Duodenal mucosa (tissue), 2 donors: ENCODE data around the gene LPP.

Experiments used
- H3K27ac ChIP-seq: one replicate; pipeline ENCODE4 v1.7.0; 2013; ENCODE audit warnings: low read depth, low read length
- H3K27me3 ChIP-seq, 2 donors: one replicate each; pipeline ENCODE4 v1.7.0; 2013; ENCODE audit warnings: low read length in 2 of 2, control low read depth in 1 of 2; ENCODE audit not compliant: insufficient read depth in 2 of 2, control insufficient read depth in 1 of 2
- H3K36me3 ChIP-seq, 2 donors: one replicate each; pipeline ENCODE4 v1.7.0; 2013; ENCODE audit warnings: low read length in 2 of 2, control low read depth in 1 of 2; ENCODE audit not compliant: insufficient read depth in 2 of 2, control insufficient read depth in 1 of 2
- H3K4me1 ChIP-seq, 2 donors: one replicate each; pipeline ENCODE4 v1.7.0; 2013; ENCODE audit warnings: low read length in 2 of 2, control low read depth in 1 of 2; ENCODE audit not compliant: insufficient read depth in 2 of 2, control insufficient read depth in 1 of 2
- H3K4me3 ChIP-seq, 2 donors: one replicate each; pipeline ENCODE4 v1.7.0; 2013; ENCODE audit warnings: low read length in 2 of 2, low read depth in 1 of 2
- H3K9ac ChIP-seq, 2 donors: one replicate each; pipeline ENCODE4 v1.7.0; 2013; ENCODE audit warnings: low read length in 2 of 2, low read depth in 1 of 2
- H3K9me3 ChIP-seq, 2 donors: one replicate each; pipeline ENCODE4 v1.7.0; 2013; ENCODE audit warnings: low read length in 2 of 2, control low read depth in 1 of 2; ENCODE audit not compliant: control insufficient read depth in 1 of 2

LPP gene

GRCh38 chr3:188900421-188900951 is 746.5 kb downstream of the LPP start:
- H3K4me3 ChIP-seq: no peak overlapping the region
- no peaks in the 10 kb centered on the region for H3K27me3 ChIP-seq
- H3K36me3 ChIP-seq: no peaks in the 10 kb centered on the region
- no peaks in the 10 kb centered on the region for H3K4me1 ChIP-seq
- H3K9ac ChIP-seq: no peak overlapping the region
- no peak overlapping the region for H3K27ac ChIP-seq
- no peaks in the 10 kb centered on the region for H3K9me3 ChIP-seq

GRCh38 chr3:188901126-188901525 is 747.2 kb downstream of the LPP start:
- Histone ChIP-seq H3K27me3 (no peaks in the 10 kb centered on the region), H3K27ac (no peak overlapping the region), H3K9me3 (no peaks in the 10 kb centered on the region), H3K4me1 (no peaks in the 10 kb centered on the region), H3K36me3 (no peaks in the 10 kb centered on the region), H3K9ac (no peak overlapping the region), H3K4me3 (no peak overlapping the region)

DNA sequence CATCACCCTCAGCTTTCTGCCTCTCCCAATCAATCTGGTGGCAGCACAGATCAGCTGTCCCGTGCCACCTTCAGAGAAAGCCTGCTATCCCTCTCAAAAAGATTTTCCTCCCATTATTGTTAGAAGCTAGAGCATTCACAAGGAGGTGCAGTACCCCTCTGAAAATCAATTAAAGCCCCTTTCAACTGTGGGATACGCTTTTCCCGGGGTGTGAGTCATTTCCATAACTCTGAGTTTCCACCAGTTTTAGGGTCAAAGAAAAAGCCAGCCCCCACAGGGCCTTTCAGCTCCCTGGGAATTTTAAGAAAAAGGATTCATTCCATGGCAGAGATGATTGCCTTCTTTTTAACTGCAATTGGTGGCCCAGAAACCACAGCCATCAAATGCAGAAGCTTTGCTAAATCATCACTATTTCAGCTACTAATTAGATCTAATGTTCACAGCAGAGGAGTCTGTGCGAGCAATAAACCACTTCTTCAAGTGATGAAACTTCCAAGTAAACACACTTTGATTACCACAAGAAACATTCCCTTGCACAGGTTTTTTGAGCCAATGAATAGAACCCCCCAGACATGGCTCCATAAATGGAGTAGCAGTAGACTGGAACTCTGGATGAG is 747.8 kb downstream of the LPP start:
- Histone ChIP-seq H3K9ac (no peak overlapping the region), H3K4me1 (no peaks in the 10 kb centered on the region), H3K4me3 (no peak overlapping the region), H3K27ac (no peak overlapping the region), H3K27me3 (no peaks in the 10 kb centered on the region), H3K9me3 (no peaks in the 10 kb centered on the region), H3K36me3 (no peaks in the 10 kb centered on the region)

DNA sequence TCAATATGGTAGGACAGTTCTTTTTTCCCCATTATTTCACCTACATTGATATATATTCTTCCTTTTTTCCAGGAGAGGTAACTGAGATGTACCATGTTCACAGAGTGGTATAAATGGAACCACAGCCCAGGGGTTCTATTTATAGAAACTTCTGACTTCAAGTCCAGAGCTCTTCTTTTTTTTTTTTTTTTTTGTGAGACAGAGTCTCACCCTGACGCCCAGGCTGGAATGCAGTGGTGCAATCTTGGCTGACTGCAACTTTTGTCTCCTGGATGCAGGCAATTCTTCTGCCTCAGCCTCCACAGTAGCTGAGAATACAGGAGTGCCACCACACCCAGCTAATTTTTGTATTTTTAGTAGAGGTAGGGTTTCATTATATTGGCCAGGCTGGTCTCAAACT is 750.7 kb downstream of the LPP start:
- Histone ChIP-seq H3K4me3 (no peak overlapping the region), H3K9ac (no peak overlapping the region), H3K36me3 (no peaks in the 10 kb centered on the region), H3K9me3 (no peaks in the 10 kb centered on the region), H3K27ac (no peak overlapping the region), H3K27me3 (no peaks in the 10 kb centered on the region), H3K4me1 (no peaks in the 10 kb centered on the region)

DNA sequence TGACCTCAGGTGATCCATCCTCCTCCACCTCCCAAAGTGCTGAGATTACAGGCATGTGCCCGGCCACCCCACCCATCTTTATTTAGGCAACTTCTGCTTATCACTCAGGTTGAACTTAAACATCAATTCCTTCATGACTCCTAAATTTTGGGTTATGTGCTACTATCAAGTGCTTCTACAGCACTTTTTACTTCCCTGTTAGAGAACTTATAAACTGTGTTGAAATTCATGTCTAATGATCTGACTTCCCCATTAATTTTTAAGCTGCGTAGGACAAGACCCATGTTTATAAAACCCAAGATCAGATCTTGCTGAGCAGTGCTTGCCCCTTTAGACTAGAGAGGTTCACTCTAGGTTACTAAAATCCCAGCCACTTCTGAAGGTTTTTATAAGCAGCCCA is 751.6 kb downstream of the LPP start:
- H3K4me3 ChIP-seq: no peak overlapping the region
- H3K27me3 ChIP-seq: no peaks in the 10 kb centered on the region
- H3K9ac ChIP-seq: no peak overlapping the region
- H3K27ac ChIP-seq: no peak overlapping the region
- no peaks in the 10 kb centered on the region for H3K36me3 ChIP-seq
- no peaks in the 10 kb centered on the region for H3K9me3 ChIP-seq
- no peaks in the 10 kb centered on the region for H3K4me1 ChIP-seq

DNA sequence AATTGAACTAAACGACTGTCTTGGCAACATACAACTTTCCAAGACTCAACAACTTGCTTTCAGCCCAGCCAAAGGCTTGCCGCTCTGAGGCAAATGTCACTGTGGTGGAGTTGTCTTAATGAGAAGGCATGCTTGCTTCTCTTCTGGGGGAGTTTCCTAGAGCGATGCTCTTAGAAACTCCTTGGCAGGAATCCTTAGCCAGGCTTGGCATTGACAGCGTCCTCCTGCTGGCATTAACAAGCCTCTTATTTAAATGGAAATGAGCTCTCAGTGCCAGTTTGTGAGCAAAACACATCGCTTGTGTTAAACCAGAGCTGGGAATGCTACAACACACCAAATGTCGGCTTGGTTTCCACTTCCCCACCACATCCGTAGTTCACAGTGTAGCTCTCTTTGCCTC is 752.3 kb downstream of the LPP start:
- H3K9me3 ChIP-seq: no peaks in the 10 kb centered on the region
- peaks cover 5 to 6% of the 10 kb centered on the region in 2 donors for H3K4me1 ChIP-seq
- no peak overlapping the region for H3K9ac ChIP-seq
- no peak overlapping the region for H3K27ac ChIP-seq
- no peaks in the 10 kb centered on the region for H3K27me3 ChIP-seq
- no peaks in the 10 kb centered on the region for H3K36me3 ChIP-seq
- H3K4me3 ChIP-seq: no peak overlapping the region

- H3K4me1 ChIP-seq: peaks cover 6 to 9% of the 10 kb centered on the region in 2 donors
- H3K36me3 ChIP-seq: no peaks in the 10 kb centered on the region
- no peak overlapping the region for H3K27ac ChIP-seq
- no peaks in the 10 kb centered on the region for H3K27me3 ChIP-seq
- H3K9ac ChIP-seq: no peak overlapping the region
- H3K9me3 ChIP-seq: peaks cover 0 to 3% of the 10 kb centered on the region in 2 donors
- H3K4me3 ChIP-seq: no peak overlapping the region
Measured at GRCh38 chr3:188908002-188908850, 754.3 kb downstream of the LPP start.

- Histone ChIP-seq H3K4me3 (no peak overlapping the region), H3K36me3 (no peaks in the 10 kb centered on the region), H3K9ac (no peak overlapping the region), H3K9me3 (peaks cover 0 to 3% of the 10 kb centered on the region in 2 donors), H3K27me3 (no peaks in the 10 kb centered on the region), H3K4me1 (peaks cover 6 to 9% of the 10 kb centered on the region in 2 donors), H3K27ac (no peak overlapping the region)
Measured at GRCh38 chr3:188911026-188911850, 757.3 kb downstream of the LPP start.

GRCh38 chr3:188913084-188913483 is 759.1 kb downstream of the LPP start:
- H3K27me3 ChIP-seq: no peaks in the 10 kb centered on the region
- no peaks in the 10 kb centered on the region for H3K36me3 ChIP-seq
- no peak overlapping the region for H3K4me3 ChIP-seq
- H3K27ac ChIP-seq: no peak overlapping the region
- peaks cover 0 to 3% of the 10 kb centered on the region in 2 donors for H3K9me3 ChIP-seq
- H3K4me1 ChIP-seq: peaks cover 11 to 19% of the 10 kb centered on the region in 2 donors
- no peak overlapping the region for H3K9ac ChIP-seq

- no peak overlapping the region for H3K4me3 ChIP-seq
- no peak overlapping the region for H3K9ac ChIP-seq
- no peaks in the 10 kb centered on the region for H3K27me3 ChIP-seq
- peaks cover 0 to 3% of the 10 kb centered on the region in 2 donors for H3K9me3 ChIP-seq
- H3K4me1 ChIP-seq: peaks cover 12 to 20% of the 10 kb centered on the region in 2 donors
- H3K27ac ChIP-seq: no peak overlapping the region
- no peaks in the 10 kb centered on the region for H3K36me3 ChIP-seq
Measured at GRCh38 chr3:188914552-188914951, 760.6 kb downstream of the LPP start.
